Stimulated activated CD4-positive, alpha-beta T cell treated with anti-CD3 and anti-CD28 coated beads, Interleukin-4, amount 100 ng/mL, for 24 hours (primary cell): ENCODE results near the gene TTC31.
A peak's percentile ranks its signal among the peaks of the same experiment; 100 is the strongest.
"Not testable (repeated sequence)": the region's sequence is repeated elsewhere in the genome, so short reads cannot be mapped to it uniquely, and the experiment has no call there.

ENCODE experiments used
- DNase-seq: peaks from one replicate; pipeline ENCODE4 v3.0.0-alpha.2; 2020

The TTC31 gene

DNA sequence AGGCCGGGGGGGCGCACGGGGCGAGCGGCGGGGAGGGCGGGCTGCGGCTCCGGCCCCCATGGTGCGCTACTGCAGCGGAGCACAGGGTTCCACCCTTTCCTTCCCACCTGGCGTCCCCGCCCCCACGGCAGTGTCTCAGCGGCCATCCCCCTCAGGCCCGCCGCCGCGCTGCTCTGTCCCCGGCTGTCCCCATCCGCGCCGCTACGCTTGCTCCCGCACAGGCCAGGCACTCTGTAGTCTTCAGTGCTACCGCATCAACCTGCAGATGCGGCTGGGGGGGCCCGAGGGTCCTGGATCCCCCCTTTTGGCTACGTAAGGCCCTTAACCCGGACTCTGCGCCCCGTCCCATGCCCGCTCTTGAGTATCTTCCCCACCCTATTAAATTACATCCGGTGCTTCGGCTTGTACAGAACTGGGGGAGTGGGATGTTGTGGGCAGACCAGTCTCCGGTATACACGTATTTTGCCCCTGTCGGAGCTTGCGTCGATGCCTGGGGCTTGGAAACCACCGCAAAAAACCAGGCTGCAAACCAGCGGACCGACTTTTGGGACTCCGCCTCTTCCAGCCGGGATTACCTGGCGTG lies 25.2 kb upstream of the TTC31 start:
- peak; percentile 82 for DNase-seq

GRCh38 chr2:74458132-74458937 lies 24.5 kb upstream of the TTC31 start, which contains the start of gene WBP1:
Gene WBP1, plus strand, starts transcription at chr2:74458438. Its CDS starts 165 bp downstream, at chr2:74458603.
- DNase-seq: peak; percentile 100

DNA sequence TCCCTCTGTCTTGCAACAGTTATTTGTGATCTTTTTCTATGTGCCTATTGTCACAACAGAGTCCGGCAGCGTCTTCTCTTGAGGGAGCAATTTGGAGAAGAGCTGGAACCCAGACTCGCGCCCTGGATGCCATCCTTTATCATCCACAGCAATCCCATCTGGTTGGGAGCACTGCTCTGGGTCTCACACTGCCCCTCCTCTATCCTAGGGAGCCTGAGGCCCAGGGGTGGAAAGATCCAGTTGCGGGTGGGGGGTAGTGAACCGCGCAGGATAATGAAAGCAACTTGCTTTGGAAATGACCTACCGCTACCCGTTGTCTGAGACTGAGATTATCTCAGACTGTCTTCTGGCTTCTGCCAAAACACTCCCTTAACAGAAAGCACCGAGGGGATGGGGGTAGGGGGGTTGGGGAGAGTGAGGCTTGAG lies 23.9 kb upstream of the TTC31 start:
- no peak for DNase-seq

DNA sequence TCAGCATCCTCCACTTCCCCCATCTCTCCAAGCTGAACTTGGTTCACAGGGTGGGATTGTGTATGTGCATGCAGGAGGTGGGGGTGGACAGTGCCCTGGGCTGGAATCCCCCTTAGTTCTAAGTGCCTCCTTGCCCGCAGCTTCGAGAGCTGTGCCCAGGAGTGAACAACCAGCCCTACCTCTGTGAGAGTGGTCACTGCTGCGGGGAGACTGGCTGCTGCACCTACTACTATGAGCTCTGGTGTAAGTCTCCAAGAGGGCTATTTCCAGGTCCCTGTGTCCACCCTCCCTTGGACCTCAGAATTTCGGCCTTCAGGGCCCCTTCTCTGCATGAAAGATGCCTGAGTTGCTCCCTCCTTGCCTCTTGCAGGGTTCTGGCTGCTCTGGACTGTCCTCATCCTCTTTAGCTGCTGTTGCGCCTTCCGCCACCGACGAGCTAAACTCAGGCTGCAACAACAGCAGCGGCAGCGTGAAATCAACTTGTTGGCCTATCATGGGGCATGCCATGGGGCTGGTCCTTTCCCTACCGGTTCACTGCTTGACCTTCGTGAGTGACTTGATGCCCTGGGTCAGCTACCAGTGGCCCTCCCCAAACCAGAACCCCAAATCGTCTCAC lies 23.3 kb upstream of the TTC31 start:
- not testable (repeated sequence) for DNase-seq

DNA sequence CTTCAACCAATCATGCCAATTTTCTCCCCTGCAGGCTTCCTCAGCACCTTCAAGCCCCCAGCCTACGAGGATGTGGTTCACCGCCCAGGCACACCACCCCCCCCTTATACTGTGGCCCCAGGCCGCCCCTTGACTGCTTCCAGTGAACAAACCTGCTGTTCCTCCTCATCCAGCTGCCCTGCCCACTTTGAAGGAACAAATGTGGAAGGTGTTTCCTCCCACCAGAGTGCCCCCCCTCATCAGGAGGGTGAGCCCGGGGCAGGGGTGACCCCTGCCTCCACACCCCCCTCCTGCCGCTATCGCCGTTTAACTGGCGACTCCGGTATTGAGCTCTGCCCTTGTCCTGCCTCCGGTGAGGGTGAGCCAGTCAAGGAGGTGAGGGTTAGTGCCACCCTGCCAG lies 22.7 kb upstream of the TTC31 start:
- DNase-seq: not testable (repeated sequence)

DNA sequence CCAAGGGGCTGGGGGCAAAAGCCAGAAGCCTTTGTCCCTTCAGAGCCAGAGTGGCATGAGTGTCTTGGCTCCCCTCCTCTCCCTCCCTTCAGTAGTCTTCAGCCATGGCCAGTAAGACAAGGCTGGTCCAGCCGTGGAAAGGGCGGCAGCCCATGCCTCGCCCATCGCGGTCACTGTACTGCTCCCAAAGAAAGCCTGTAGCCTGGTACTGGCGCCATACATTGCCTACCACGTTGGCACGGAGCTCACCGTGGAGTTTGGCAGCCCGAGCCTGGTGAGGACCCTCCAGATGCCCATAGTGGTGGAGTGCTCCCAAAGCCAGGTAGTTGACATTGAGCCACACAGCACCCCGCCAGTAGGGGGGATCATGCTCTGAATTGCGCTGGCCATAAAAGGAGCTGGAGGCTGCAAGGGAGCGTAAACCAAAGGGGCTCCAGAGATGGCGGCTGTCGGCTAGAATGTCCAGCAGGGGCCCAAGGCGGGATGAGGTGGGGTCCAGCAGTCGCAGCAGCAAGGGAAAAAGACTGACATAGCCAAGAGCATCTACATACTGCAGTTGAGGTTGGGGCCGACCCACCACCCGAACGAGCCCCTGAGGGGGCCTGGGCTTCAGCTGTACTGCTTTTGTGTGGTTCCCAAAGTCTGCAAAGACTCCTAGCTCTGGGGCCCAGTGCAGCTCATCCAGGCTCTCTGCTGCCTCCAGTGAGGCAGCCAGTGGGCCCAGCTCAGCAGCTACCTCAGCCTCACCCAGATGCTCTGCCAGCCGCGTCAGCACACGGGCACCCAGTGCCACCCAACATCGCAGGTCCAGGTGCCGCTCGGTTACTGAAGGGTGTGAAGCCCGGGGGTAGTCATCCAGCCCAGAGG lies 21.5 kb upstream of the TTC31 start:
- DNase-seq: no peak

DNA sequence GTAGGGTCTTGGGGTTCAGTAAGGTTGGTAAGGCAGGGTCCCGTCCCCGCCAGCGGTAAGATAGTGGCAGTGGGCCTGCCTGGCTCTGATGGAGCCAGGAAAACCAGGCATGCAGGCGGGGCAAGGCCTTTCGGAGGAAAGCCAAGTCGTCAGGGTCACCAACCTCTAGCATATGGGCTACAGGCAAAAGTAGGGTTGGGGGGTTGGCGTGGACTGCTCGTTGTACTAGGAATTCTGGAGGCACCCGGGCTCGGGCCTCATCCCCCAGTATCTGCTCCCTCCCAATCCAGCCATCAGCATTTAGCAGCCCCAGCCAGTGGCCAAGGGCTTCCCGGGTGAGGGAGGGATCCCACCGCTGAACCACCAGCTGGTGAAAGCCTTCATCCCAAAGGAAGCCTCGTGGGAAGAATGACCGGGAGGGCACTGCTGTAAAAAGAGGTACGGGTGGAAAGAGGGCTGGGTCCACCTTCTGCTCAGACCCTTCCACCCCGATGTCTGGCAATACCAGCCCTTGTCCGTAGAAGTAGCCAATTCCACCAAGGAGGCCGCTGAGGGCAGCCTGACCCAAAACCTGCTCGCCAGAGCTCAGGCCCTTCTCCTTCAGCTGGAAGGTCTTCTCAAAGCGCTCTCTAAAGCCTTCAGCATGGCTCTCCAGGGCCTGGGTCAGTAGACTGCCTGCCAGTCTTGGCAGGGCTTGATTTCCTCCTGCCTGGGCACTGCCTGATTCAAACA lies 20.7 kb upstream of the TTC31 start:
- no peak for DNase-seq

DNA sequence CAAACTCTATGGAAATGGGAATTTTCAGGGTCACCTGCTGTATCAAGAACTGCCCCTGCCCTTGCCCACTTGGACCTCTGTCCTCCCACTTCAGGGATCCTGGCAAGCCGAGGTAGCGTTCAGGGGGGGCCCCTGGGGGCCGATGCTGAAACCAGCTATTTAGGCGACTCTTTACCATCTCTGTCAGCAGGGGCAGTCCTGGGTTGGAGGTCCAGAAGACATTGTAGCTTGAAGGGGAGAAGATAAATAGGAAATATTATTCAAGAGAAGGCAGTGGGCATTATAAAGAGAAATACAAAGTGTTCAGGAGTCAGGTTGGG lies 20.1 kb upstream of the TTC31 start:
- no peak for DNase-seq

DNA sequence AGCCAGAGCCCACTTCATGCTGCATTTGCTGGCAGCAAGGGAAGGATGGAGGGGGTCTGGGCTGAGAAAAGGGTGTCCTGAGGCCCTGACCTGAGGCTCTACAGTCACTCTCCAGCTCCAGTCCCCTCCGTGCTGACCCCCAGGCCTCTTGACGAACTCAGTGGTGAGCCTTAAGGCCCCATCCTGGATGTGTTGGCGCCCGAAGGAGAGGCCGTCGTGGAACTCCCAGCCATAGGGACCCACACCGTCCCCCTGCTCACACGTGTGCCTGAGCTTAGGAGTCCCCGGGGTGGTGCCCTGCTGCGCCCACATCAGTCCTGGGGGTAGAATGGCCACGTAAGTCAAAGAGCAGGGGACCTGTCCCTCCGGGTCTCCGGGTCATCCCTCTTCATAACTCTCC lies 18.5 kb upstream of the TTC31 start:
- no peak for DNase-seq

GRCh38 chr2:74470742-74471141 lies 12.1 kb upstream of the TTC31 start:
- not testable (repeated sequence) for DNase-seq

DNA sequence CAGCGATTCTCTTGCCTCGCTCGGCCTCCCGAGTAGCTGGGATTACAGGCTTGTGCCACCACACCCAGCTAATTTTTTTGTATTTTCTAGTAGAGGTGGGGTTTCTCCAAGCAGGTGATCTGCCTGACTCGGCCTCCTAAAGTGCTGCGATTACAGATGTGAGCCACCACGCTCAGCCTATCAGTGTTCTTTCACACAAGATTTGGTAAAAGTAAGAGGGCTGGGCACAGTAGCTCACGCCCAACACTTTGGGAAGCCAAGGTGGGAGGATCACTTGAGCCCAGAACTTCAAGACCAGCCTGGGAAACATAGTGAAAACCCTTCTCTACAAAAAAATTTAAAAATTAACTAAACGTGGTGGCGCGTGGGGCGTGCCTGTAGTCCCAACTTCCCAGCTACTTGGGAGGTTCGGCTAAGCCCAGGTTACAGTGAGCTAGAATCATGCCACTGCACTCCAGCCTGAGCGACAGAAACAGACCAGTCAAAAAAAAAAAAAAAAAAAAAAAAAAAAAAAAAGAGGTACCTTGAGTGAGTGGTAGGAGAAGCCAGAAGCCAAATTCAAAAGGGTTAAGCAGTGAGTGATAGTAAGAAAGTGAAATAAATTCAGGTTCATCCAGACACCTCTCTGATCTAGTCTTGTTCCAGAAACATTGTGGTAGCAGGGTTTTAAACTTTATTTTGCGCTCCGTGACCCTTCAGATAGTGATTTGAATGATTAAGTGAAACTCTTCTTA lies 11.4 kb upstream of the TTC31 start:
- DNase-seq: no peak

- peak; percentile 97 for DNase-seq
Measured at GRCh38 chr2:74472086-74472944, 10.6 kb upstream of the TTC31 start, which contains the start of gene MRPL53. Gene MRPL53, minus strand, starts transcription at chr2:74472680. Its CDS starts 20 bp downstream, at chr2:74472660.

- no peak for DNase-seq
Measured at GRCh38 chr2:74472945-74473258, 10.0 kb upstream of the TTC31 start.

DNA sequence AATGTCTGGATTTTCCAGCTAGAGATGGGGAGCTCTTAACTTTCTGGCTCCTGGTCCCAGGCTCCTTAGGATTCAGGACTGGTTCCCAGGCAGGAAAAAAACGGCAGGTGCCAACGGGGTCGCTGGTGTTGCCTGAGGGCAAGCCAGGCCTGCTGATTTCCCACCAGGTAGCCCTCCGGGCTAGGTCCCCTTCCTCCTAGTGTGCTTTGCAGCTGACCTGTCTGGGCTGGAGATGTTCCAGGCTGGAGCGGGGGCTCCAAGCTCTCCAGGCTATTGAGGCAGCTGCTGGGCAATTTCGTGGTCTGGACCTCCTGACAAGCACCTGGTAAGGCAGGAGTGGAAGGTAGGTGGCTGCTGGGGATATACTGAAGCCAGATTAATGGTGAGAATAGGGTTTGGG lies 8.4 kb upstream of the TTC31 start:
- DNase-seq: no peak

DNA sequence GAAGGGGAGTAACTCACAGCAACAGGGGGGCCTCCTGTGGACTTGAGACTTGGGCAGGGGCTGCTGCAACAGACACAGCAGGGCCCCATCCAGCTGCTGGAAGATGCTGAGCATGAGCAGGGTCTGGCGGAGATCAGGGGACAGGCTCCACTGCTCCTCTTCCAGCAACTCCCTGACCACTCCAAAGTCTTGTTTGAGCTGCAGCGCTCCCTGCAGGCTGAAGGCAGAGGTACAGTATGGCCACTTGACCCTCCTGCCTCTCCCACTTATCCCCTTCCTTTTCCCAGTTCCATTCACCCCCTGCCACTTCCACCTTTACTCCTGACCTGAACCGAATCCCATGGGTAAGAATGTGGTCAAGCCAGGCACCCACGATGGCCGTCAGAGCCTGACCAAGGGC lies 8.0 kb upstream of the TTC31 start:
- DNase-seq: no peak

GRCh38 chr2:74481431-74481830 lies 1.4 kb upstream of the TTC31 start:
- no peak for DNase-seq

DNA sequence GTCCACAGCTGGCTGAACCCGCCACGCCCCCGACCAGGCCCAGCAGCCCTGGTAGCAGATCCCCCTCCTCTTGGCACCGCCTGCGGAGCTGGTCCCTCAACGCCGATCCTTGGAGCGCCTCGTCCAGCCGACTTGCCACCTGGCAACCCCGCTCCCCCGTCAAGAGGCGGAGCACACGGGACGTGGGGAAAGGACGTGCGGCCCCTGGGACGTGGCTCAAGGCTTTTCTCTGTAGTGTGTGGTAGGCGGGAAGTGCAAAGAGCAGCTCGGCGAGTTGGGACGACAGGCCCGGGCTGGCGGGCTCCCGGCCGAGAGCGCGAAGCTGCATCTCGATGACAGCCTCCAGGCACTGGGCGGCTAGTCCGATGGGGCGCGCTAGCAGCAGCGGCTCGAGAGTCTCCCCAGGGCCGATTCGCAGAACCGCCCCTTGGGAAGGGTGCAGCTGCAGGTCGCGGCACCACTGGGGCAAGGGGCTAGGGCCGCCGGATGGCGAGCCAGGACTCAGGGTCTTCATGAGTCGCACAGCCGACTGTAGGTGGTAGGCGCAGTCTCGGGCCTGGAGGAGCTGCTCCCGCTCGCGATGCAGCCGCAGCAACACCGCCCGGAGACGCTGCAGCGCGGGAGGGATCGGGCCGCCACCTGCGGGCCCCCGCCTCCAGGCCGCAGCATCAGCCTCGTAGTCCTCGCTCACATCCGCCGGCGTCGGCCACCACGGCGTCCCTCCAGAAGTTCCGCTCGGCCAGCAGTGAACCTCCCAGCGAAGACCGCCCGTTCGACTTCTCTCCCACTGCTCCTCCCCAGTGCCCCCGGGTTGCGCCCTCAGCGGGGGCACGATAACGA lies 700 bp upstream of the TTC31 start:
- peak; percentile 59 for DNase-seq

- DNase-seq: not testable (repeated sequence)
Measured at GRCh38 chr2:74483675-74484164, 839 bp downstream of the TTC31 start.

DNA sequence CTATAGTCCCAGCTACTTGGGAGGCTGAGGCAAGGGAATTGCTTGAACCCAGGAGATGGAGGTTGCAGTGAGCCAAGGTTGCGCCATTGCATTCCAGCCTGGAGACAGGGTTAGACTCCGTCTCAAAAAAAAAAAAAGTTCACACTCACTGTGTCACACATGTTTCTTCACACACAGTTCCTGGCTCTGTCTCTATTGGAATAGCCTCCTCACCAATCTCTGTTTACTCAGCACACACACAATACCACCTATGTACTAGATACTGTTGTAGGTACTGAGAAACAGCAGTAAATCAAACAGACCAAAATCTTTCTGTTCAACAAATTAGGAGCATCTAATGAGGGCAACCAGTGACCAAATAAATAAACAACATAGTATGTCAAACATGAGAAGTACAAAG lies 3.3 kb downstream of the TTC31 start:
- no peak for DNase-seq
